NCI-H69 (cell line): ENCODE results near the gene DDX49.

Experiments used
- DNase-seq: peaks from one replicate; lab custom pipeline; 2025; lab: John Stamatoyannopoulos, UW

DDX49 gene

GRCh38 chr19:18941628-18942354 is 22.3 kb downstream of the DDX49 start:
- no peak for DNase-seq

DNA sequence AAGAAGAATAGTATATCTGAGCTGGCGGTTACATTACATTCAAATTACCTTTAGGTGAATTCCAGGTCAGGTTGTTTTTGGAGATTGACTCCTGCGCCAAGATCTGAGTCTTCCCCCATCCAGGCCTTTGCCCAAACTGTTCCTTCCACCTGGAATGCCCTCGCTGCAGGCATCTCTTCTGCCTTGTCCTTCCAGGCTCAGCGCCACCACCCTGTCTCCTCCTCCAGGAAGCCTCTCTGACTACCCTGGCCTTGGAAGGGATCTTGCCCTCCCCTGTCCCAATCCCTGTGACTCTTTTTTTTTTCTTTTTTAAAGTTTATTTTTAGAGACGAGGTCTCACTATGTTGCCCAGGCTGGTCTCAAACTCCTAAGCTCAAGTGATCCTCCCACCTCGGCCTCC is 23.2 kb downstream of the DDX49 start:
- no peak for DNase-seq

- no peak for DNase-seq
Observed at GRCh38 chr19:18943465-18943864, 23.9 kb downstream of the DDX49 start.

DNA sequence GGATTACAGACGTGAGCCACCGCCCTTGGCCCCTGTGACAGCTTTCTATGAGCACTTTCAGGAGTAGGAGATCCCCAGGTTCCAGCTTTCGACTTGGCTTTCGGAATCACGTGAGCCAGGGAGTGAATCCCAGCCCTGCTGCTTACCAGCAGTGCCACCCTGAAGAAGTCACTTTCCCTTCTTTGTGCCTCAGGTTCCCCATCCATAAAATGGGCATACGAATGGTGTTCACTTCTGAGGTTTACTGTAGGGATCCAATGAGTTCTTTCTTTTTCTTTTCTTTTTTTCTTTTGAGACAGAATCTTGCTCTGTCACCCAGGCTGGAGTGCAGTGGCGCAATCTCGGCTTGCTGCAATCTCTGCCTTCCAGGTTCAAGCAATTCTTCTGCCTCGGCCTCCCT is 25.8 kb downstream of the DDX49 start:
- no peak for DNase-seq

DNA sequence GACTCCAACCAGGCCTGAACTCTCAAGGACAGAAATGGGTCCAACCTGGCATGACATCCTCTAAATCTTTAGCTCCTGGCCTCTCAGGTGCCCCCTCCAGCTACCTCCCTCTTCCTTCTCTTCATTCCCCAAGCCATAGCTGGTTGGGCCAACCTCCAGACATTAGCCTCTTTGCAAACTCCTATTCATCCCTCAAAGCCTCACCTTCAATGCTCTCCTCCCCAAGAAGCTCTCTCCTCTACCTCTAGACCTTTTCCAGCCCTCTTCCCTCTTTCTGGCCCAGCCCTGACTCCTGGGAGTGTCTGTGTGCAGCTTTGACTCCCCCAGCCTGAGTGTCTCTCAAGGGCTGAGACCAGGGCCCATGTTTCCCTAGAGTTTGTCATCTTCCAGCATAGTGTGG is 26.8 kb downstream of the DDX49 start:
- DNase-seq = no peak

GRCh38 chr19:18946918-18947317 is 27.4 kb downstream of the DDX49 start:
- DNase-seq = peak; percentile 93

DNA sequence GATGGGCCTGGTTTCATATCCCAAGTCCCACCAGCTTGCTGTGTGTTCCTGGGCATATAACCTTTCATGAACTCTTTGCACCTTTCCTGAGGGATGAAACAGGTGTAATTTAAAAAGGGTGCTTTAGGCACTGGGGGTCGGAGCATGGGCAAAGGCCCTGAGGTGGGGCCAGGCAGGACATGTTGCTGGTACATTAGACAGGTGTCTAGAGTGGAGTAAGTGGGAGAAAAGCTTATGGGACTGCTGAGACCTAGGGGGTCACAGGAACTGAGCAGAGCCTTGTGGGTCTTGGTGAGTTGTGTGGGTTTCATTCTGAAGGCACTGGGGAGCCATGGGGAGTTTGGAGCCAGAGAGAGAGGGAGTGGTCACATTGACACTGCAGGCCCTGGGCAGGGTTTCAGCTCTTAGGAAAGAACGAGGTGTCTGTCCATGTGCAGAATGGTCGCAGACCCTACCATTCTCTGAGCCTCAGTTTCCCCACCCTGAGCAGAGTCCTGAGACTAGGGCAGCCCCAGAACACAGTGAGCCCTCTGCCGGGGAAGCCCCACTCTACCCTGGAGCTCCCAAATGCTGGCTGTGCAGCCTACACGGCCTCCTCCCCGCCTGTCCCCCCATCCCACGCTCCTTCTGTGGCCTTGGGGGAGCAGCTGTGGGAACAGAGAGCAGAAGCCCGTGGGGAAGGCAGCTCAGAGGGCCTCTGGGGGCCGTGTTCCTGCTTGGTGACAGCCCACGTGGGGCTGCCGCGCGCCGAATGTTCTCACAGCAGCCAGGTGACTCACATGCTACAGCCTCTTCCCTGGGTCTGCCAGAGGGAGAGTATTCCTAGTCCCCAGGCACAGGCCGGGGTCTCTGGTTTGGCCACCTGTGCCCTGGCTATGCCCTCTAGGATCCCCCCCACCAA is 28.8 kb downstream of the DDX49 start:
- no peak for DNase-seq

DNA sequence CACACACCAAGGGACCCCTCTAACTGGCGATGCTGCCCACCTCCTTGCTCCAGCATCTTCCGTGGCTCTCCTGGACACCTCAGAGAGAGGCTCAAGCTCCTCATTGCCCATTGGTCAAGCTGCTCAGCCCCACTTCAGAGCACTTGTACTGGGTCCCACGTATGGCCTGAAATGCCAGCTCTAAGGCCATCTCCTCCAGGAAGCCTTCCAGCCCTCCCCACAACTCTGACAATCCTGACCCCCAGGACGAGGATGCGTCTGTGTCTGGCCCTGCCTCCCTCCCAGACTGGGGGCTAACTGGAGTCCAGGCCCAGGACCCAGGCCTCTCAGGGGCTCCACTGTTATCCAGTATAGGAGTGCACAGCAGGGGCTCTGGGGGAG is 29.5 kb downstream of the DDX49 start:
- no peak for DNase-seq

DNA sequence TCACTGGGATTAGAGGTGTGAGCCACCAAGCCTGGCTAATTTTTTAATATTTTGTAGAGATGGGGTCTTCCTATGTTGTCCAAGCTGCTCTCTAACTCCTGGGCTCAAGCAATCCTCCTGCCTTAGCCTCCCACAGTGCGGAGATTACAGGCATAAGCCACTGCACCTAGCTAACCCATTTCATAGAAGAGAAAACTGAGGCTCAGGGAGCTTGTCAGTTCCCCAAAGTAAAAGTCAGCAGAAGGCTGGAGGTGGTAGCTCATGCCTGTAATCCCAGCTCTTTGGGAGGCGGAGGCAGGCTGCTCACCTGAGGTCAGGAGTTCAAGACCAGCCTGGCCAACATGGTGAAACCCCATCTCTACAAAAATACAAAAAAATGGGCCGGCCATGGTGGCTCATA is 30.3 kb downstream of the DDX49 start:
- no peak for DNase-seq

- no peak for DNase-seq
Observed at GRCh38 chr19:18951721-18952281, 32.3 kb downstream of the DDX49 start.

GRCh38 chr19:18952364-18953003 is 33.0 kb downstream of the DDX49 start:
- peak; percentile 45 for DNase-seq

GRCh38 chr19:18954094-18954493 is 34.6 kb downstream of the DDX49 start:
- no peak for DNase-seq

DNA sequence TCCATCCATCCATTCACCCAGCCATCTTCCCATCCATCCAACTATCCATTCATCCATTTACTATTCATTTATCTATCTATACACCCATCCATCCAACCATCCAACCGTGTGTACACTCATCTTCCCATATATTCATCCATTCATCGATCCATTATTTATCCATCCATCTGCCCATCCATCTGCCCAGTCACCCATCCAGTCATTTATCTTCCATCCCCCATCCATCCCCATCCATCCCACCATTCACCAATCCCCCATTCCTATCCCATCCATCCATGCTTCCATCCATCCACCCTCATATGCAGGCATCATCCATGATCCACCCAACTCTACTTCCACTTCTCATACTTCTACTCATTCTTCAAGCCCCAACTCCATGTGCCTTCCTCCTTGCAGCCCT is 35.5 kb downstream of the DDX49 start:
- no peak for DNase-seq

DNA sequence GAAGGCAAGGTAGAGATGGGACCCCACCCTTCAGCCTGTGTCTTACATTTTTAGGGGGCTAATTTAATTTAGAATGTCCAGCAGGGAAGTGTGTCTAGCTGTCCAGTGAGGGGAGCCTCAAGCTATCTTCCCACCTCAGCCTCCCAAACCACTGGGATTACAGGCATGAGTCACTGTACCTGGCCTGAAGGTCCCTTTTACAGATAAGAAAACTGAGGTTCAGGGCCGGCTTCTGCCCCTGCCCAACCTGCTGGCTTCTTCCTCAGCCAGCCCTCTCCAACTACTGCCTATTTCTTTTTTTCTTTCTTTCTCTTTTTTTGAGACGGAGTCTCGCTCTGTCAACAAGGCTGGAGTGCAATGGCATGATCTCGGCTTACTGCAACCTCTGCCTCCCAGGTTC is 40.9 kb downstream of the DDX49 start:
- DNase-seq = no peak

DNA sequence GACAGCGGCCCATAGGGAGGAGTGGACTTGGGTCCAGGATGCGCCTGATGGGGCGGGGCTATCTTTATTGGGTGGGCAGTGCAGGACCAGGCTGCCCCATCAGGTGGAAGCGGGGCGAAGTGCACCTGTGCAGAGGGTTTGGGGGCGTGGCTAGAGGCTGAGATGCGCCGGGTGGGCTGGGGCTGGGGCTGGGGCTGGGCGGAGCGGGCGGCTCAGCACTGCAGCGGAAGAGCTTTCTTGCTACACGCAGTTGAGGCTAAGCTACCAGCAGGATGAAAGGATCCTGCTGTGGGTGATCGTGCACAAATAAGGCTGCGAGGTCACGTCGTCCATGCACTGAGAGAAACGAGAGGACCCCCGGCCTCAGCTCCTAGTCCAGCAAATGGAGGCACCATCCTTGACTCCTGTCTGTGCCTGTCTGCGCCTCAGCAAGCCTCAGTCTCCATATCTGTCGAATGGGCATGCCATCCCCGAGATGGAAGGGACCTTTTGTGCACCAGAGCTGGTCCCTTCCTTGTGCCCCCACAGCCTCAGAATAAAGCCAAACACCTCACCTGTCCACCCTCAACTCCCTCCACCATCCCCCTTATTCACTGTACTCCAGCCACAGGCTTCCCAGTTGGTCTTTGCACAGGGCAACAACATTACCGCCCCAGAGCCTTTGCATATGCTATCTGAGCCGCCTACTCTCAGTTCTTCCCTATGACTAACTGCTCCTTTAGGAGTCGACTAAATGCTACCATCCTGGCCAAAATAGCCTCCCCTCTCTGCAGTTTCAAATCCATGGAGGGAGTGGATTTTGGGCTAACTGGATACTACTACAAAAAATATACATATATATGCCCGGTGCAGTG is 42.5 kb downstream of the DDX49 start:
- peak; percentile 75 for DNase-seq

GRCh38 chr19:18964121-18964520 is 44.6 kb downstream of the DDX49 start:
- DNase-seq = no peak

DNA sequence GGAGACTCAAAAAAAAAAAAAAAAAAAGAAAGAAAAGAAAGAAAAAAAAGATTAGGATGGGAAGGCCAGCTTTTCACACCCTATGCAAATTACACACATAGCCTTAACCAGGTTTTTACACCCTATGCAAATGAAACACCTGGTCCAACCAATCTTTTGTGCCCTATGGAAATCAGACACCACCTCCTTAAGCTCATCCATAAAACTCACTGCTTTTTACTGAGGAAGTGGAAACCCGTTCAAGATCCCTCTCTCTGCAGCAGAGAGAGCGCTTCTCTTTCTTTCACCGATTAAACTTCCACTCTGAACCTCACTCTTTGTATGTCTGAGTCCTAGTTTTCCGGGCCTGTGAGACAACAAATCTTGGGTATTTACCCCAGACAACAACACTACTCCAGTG is 46.8 kb downstream of the DDX49 start:
- peak; percentile 47 for DNase-seq

- DNase-seq = no peak
Observed at GRCh38 chr19:18967358-18968146, 48.0 kb downstream of the DDX49 start.

DNA sequence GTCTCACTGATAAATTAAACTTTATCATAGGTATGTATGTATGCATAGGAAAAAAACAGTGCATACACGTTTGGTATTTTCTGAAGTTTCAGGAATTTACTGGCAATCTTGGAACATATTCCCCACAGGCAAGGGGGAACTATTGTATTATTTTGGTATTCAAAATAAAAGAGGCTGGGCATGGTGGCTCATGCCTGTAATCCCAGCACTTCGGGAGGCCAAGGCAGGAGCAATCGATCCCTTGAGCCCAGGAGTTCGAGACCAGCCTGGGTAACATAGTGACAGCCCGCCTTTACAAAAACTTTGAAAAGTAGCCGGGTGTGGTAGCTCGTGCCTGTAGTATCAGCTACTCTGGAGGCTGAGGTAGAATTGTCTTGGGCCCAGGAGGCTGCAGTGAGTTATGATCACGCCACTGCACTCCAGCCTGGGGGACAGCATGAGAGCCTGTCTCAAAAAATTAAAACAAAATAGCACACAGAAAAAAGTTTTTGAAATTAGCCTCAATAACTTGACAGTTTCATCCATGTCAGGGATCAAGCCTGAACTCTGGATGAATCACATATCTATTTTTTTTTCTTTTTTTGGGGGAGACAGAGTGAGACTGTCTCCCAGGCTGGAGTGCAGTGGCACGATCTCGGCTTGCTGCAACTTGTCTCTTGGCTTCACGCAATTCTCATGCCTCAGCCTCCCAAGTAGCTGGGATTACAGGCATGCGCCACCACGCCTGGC is 50.6 kb downstream of the DDX49 start:
- no peak for DNase-seq

- no peak for DNase-seq
Observed at GRCh38 chr19:18972301-18972811, 52.8 kb downstream of the DDX49 start.
